ENCODE data around the gene RAD9A. TPM values are rescaled to one million over a fixed set of nuclear protein-coding genes. Genes with fewer than 3 reads are reported as not detected.
A peak's percentile ranks its signal among the peaks of the same experiment; 100 is the strongest.

RAD9A gene
- total and polyA plus RNA-seq, 9 of the 15 experiments (the other 6 are each of a cell fraction or from before 2014, with no cell fraction given), result 1.4 to 41.2 (median 16.1) TPM

DNA sequence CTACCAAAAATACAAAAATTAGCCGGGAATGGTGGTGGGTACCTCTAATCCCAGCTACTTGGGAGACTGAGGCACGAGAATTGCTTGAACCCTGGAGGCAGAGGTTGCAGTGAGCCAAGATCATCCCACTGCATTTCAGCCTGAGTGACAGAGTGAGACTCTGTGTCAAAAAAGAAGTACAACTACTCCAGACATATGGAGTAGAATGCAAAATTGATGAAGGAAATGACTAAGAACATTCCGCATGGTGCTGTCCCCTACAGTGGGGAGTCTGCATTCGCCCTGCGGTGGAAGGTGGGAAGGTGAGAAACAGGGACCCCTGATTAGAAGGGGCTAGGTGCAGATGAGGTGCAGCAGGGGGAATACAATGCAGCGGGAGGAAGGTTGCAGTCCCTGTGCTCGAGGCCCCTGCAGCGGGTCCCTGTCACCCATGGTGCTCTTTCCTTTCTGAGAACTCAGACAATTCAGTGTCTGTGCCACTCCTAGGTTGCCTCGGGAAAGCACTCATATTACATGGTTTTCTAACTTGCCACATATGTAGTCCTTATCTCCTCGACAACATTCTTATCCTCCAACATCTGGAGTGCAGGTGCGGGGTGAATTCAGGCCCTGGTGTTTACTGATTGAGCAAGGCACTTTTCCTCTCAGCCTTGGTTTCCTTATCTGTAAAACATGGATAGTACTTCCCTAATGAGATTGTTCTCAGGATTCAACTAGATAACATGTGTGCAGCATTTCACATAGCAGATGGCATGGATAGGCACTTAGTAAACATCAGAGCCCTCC, 43.6 kb upstream of the RAD9A start (continued):
- no peak for TF ChIP-seq ELK1 (CRISPR knock-in tag; IDR thresholded peaks at IDR 0.05)
- TF ChIP-seq MNT (conservative IDR thresholded peaks at IDR 0.05), result peak in 1 of 2 experiments; percentile 64; a peak in 2 of 4 replicates
- 0 out of 2 replicates have a peak, but pooled peaks have one; percentile 35 for TF ChIP-seq DDX20 (tag; IDR thresholded peaks at IDR 0.05; ENCODE audit: low read depth)
- TF ChIP-seq HDAC2 (IDR thresholded peaks at IDR 0.05), result peak; percentile 90
- peak; percentile 61; the same call in 1 of the 2 replicates for TF ChIP-seq GATAD2A (IDR thresholded peaks at IDR 0.05)
- no peak for TF ChIP-seq ZBTB8A (IDR thresholded peaks at IDR 0.05; ENCODE audit: partially characterized antibody)
- TF ChIP-seq PHF8 (IDR thresholded peaks at IDR 0.05; ENCODE audit: borderline replicate concordance, low read length), result no peak
- TF ChIP-seq, protein P1, sequence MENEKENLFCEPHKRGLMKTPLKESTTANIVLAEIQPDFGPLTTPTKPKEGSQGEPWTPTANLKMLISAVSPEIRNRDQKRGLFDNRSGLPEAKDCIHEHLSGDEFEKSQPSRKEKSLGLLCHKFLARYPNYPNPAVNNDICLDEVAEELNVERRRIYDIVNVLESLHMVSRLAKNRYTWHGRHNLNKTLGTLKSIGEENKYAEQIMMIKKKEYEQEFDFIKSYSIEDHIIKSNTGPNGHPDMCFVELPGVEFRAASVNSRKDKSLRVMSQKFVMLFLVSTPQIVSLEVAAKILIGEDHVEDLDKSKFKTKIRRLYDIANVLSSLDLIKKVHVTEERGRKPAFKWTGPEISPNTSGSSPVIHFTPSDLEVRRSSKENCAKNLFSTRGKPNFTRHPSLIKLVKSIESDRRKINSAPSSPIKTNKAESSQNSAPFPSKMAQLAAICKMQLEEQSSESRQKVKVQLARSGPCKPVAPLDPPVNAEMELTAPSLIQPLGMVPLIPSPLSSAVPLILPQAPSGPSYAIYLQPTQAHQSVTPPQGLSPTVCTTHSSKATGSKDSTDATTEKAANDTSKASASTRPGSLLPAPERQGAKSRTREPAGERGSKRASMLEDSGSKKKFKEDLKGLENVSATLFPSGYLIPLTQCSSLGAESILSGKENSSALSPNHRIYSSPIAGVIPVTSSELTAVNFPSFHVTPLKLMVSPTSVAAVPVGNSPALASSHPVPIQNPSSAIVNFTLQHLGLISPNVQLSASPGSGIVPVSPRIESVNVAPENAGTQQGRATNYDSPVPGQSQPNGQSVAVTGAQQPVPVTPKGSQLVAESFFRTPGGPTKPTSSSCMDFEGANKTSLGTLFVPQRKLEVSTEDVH (IDR thresholded peaks at IDR 0.05; ENCODE audit: low read depth, partially characterized antibody), result no peak
- peak; percentile 77; the same call in 1 of the 2 replicates for TF ChIP-seq ZNF668 (CRISPR knock-in tag; IDR thresholded peaks at IDR 0.05)
- peak; percentile 93 for TF ChIP-seq ZNF644 (tag; IDR thresholded peaks at IDR 0.05; ENCODE audit: low read depth)
- TF ChIP-seq ZNF639 (CRISPR knock-in tag; conservative IDR thresholded peaks at IDR 0.05 in 1 of 2, IDR thresholded peaks at IDR 0.05 in 1 of 2), result peak in 1 of 2 experiments; percentile 87; a peak in 2 of 4 replicates
- TF ChIP-seq ZNF175 (CRISPR knock-in tag; IDR thresholded peaks at IDR 0.05; ENCODE audit: low read depth), result peak; percentile 88
- 0 out of 2 replicates have a peak, but pooled peaks have one; percentile 34 for TF ChIP-seq BACH1 (tag; IDR thresholded peaks at IDR 0.05)
- TF ChIP-seq, protein P2, sequence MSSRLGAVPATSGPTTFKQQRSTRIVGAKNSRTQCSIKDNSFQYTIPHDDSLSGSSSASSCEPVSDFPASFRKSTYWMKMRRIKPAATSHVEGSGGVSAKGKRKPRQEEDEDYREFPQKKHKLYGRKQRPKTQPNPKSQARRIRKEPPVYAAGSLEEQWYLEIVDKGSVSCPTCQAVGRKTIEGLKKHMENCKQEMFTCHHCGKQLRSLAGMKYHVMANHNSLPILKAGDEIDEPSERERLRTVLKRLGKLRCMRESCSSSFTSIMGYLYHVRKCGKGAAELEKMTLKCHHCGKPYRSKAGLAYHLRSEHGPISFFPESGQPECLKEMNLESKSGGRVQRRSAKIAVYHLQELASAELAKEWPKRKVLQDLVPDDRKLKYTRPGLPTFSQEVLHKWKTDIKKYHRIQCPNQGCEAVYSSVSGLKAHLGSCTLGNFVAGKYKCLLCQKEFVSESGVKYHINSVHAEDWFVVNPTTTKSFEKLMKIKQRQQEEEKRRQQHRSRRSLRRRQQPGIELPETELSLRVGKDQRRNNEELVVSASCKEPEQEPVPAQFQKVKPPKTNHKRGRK (tag; IDR thresholded peaks at IDR 0.05), result no peak
- no peak for TF ChIP-seq HDAC8 (tag; IDR thresholded peaks at IDR 0.05)
- peak; percentile 78 for TF ChIP-seq FOSL1 (tag; conservative IDR thresholded peaks at IDR 0.05)
- 0 out of 2 replicates have a peak, but pooled peaks have one; percentile 3 for TF ChIP-seq ELF4 (CRISPR knock-in tag; IDR thresholded peaks at IDR 0.05)
